ENCODE results near the gene PRRG3. TPM values are rescaled to one million over a fixed set of nuclear protein-coding genes. Genes with fewer than 3 reads are reported as not detected.

PRRG3 gene
- total RNA-seq: 0.33 and 1.2 TPM in 2 replicates

DNA sequence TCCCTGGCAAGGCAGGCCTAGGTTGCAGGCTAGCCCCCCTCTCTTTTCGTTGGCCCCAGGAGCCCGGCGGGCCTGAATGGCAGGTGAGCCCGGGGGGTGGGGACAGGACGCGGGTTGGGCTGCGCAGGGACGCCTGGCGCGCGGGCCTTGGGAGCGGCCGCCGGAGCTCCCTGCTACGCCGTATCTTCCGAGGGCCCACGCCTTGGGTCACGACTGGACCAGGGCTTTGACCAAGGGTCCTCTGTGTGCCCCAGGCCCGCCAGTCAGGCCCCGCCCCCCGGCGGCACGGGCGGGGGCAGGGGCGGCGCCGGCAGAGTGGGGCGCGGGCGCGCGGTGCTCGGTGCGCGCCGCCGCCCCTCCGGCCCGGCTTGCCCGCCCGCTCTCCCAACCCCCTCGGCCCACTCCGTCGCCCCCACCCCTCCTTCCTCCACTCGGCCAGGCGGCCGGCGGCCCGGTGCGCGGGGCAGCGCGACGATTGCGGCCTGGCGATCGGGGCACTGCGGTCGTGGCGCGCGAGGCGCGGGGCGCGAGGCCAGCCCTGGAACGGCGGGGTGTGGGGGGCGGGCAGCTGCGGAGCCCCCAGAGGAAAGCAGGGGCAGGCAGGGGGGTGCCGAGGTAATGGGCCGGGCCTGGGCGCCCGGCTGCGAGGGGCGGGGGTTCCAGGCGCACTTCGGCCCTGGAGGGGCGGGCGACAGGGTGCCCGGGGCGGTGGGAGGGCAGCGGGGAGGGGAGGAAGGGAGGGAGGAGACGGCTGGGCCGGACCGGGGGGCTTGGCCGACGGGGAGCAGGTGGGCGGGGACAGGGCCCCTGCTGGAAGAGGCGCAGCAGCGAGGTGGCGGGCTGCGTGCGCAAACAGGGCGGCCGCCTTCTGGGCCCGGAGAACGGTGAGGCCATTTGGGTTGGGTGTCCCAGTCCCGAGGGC is at the start of gene PRRG3:
TSS of gene PRRG3 (plus strand) at position 798 of the 922 bp plus-strand sequence. CDS start 3,357 bp downstream, outside the sequence.

DNA sequence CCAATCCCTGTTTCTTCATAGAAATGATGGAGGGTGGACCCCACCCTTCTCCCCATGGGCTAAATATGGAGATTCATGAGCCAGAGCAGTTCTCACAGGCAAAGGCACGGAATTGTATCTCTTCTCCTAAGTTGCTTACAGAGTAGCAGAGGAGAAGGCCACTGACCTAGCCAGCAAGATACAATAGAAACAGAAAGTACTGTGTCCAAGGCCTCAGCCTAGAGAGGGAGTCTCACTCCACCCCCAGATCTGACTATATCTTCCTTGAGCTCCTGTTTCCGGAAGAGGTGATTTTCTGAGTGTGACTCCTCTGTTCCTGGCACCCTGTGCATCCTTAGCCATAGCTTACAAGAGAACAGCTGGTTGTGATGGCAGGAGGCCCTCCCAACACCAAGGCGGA is 20.5 kb downstream of the PRRG3 start, which contains the start of gene FATE1:
TSS of gene FATE1 (plus strand) at position 284 of the 400 bp plus-strand sequence. CDS start at position 369, 85 bp downstream.

DNA sequence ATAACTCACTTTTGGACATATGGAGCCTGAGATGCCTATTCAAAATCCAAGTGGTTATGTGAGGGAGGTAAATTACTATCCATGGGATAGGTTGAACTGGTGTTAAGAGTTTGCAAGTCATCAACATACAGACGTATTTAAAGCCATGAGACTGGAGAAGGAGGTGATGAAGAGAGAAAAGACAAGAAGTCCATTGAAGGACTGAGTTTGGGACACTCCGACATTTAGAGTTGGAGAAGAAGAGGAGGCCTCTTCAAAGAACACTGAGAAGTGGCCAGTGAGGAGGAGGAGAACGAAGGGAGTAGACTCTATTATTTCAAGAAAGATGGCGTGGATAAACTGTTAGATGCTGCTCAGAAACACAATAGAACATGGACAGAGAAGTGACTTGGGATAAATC is 39.2 kb downstream of the PRRG3 start, which contains the start of gene CNGA2:
TSS of gene CNGA2 (plus strand) at position 301 of the 400 bp plus-strand sequence. CDS start 3,738 bp downstream, outside the sequence.

Other genes starting within 250 kb of the PRRG3 start
- gene PASD1, start 131.8 kb upstream of the PRRG3 start, total RNA-seq: not detected in 2 replicates
- gene FATE1, start 20.6 kb downstream of the PRRG3 start, total RNA-seq: not detected in 2 replicates
- not detected in 2 replicates for gene CNGA2, start 39.3 kb downstream of the PRRG3 start, total RNA-seq
- gene MAGEA4, start 217.4 kb downstream of the PRRG3 start, total RNA-seq: not detected in 2 replicates